OCI-M2 (cell line): ENCODE measurements around the gene ILF2.
"Not testable (repeated sequence)": the region's sequence is repeated elsewhere in the genome, so short reads cannot be mapped to it uniquely, and the experiment has no call there.

Source experiments
- DNase-seq: peaks from one replicate; lab custom pipeline; 2025; ENCODE audit not compliant: unreplicated experiment; lab: John Stamatoyannopoulos, UW

Gene ILF2

DNA sequence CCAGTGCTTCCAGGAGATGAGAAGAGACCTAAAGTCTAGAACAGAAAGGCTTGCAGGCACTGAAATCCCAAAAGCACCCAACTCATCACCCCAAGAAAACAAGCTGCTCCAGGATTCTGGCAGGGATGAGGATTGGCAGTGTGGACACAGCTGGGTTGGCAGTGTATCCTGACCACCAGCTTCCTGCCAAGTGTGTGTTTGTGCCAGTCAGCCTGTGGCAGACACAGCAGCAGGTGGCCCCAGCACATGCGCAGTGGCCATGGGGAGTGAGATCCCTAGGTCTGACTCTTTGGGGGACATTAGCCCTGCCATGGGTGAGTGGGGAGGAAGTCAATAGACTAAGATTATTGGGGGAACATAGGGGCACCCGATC lies 20.9 kb downstream of the ILF2 start:
- no peak for DNase-seq

DNA sequence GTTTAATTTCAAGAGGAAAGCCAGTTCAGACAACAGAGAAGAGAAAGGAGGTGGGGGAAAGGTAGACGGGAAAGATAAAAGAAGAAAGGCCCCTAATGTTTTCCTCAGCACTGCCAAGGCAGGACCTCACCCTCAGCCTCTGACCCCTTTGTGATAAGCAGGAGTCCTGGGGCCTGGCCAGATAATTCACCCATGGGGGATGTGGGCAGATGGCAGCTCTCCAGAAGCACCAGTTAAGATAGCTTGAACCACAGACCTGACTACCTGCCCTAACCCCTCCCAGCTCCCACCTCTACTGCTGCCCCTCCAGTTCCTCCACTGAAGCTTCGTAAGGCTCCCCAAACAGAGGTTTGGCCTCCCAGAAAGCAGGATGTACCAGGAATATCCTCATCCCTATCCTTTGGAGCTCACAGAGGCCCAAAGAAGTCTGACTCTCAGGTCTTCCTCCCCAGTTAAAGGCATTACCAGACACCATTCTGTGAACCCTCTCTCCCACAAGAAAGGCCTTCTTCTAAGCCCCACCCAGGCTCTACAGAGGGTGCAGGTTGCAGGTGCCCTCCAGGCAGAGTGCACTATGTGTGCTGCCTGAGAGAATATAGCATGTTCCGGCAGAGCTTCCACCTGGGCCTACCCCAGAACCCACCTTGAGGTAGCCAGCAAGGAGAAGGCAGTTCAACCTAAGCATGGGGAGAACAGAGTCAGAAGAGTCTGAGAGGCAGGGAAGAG lies 21.5 kb downstream of the ILF2 start:
- DNase-seq, result no peak

DNA sequence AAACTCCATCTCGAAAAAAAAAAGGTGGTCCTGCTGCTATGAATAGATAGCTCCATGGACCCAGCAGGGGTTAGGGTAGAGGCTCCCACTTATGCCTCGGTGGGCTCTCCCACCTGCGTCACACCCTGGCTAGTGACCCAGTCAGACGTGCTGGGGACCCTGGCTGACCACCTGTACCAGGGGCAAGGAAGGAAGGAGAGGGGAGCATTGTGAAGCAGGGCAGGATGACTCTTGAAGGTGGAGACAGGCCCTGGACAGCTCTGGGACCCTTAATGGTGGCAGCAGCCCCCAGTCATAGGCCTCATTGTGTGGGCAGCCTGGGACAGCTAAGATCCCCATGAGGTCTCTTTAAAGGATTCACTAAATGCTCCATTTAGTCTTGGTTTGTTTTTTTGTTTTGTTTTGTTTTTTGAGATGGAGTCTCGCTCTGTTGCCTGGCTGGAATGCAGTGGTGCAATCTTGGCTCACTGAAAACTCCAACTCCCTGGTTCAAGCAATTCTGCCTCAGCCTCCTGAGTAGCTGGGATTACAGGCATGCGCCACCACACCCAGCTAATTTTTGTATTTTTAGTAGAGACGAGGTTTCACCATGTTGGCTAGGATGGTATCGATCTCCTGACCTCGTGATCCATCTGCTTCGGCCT lies 22.7 kb downstream of the ILF2 start:
- DNase-seq, result no peak

DNA sequence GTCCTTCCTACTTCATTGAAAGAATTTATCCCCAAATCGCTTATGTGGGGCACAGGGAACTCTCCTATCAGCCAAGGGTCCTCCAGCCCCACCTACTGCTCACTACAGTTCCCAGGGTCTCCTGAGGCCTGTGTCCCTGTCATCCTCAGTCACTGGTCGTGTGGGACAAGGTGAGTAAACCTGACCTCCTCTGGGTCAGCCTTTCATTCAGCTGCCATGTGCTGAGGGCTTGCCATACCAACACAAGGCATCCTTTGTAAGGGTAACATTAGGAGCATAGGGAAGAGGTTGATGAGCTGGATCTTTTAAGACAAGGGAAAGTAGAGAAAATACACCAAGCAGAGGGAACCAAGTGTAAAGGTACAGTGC lies 23.5 kb downstream of the ILF2 start:
- DNase-seq, result no peak

DNA sequence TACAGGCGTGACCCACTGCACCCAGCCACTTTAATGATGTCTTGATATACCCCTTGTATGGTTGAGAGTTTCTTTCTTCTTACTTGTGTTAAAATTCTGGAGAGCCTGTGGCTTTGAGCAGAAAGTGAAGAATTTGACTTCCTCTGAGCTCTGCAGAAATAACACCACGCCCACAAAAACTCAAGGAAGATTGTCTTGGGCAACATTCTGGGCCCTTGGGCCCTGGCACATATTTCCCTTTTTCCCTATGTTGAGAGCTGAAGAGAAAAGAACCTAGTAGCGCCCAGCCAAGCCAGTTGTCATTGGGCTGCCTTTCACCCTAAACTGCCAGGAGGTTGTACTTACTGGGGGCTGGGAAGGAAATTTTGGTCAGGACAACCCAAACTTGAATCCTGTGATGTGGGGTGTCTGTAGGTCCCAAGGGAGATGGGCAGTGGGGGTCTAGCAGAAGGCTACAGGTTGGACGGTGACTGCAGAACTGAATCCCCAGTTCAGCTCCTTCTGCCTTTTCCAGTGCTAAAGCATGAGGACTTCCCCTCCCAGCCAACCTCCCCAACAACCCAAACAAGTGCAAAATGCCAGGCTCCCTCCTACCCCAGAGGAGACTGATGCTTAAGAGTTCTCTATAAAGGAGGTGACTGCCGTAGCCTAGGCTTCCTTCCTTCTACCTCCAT lies 24.0 kb downstream of the ILF2 start:
- no peak for DNase-seq

DNA sequence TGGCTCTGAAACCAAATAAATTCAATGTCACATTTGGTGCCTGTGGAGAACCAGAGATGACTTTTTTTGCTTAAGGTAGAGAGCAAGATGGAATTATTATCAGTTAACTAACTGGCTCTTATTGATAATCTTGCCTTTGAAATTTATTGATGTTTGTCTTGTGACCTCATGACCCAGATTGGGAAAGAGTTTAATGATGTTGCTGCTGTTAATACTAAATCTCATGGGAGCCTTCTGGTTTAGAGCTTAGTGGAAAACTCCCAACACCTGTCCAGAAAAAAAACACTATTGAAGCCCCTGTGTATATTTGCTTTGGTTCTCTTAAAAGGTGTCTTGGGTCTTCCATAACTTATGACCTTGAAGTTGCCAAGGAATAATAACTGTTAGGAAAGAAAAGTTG lies 27.0 kb downstream of the ILF2 start:
- no peak for DNase-seq

DNA sequence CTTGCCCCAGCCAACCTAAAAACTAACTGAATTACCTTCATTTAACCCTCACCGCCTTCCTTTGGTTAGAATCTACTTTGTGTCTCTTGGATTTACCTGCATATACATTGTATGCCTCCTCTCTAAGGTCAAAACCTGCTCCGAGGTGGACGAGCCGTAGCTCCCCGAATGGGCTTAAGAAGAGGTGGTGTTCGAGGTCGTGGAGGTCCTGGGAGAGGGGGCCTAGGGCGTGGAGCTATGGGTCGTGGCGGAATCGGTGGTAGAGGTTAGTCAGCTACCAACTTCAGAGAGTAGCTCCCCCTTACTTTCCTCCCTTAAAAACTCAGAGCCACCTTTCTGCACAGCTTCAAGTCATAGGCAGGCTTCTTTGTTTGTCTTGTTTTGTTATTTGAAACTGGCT lies 27.7 kb downstream of the ILF2 start:
- DNase-seq, result no peak

DNA sequence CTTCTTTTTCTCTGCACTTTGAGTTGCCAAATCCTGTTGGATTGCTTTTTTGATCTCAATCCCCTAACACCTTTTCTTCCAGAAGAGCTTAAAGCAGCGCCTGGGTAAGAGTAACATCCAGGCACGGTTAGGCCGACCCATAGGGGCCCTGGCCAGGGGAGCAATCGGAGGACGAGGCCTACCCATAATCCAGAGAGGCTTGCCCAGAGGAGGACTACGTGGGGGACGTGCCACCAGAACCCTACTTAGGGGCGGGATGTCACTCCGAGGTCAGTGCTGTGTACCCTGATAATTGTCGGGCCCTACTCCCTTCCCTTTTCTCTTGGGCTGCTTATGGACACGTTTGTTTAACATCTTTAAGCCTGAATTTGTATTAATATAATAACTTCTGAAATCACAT lies 28.6 kb downstream of the ILF2 start:
- DNase-seq, result no peak

DNA sequence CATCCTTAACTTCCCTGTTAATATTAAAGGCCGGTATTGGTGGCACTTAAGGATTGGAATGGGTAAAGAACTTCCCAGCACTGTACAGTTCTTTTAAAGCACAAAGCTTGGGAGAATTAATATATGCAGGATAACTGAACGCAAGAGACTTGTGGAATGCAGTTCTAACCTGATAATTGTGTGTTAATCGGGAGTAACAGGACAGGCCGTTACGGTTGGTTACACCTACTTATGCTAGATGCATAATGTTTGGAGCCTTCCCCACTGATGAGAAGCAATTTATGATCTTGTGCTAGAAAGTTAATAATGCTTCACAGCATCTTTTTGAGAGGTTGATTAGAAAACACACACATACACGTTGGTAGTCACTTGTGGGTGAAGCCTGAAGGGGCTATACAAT lies 29.9 kb downstream of the ILF2 start:
- DNase-seq, result no peak

DNA sequence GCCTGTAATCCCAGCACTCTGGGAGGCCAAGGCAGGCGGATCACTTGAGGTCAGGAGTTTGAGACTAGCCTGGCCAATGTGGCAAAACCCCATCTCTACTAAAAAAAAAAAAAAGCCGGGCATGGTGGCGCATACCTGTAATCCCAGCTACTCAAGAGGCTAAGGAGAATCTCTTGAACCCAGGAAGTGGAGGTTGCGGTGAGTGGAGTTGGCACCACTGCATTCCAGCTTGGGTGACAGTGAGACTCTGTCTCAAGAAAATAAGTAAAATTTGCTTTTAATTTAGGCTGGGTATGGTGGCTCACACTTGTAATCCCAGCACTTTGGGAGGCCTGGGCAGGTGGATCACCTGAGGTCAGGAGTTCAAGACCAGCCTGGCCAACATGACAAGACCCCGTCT lies 30.6 kb downstream of the ILF2 start:
- not testable (repeated sequence) for DNase-seq

DNA sequence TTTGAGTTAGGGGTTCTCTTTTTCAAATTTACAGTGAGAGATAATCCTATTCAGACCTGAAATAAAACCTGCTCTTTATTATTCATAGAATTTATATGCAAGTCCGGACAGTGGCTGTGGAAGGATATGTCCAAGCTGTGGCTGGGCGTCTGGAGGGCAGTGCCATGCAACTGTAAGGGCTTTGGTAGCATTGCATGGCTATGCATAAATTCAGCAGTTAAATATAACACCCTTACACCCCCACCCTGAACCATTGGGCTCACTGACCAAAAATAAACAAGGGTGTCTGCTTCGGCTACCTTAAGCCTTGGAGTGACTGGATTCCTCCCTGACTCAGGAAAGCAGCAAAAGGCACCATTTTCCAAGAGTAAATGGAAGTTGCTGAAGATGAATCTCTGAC lies 31.5 kb downstream of the ILF2 start:
- no peak for DNase-seq

DNA sequence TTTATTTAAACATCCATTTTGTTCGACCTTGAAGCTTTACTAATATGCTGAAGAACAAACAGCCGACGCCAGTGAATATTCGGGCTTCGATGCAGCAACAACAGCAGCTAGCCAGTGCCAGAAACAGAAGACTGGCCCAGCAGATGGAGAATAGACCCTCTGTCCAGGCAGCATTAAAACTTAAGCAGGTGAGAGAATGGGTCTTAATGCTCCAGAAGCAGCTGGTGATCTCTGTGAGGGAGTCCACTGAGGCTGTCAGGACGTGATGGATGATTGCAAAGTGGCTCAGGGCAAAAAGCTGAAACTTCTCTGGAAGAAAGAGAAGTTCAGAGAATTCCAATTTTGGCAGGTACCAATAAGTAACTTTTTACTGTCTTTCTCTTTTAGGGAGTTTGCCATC lies 32.5 kb downstream of the ILF2 start:
- DNase-seq, result no peak

DNA sequence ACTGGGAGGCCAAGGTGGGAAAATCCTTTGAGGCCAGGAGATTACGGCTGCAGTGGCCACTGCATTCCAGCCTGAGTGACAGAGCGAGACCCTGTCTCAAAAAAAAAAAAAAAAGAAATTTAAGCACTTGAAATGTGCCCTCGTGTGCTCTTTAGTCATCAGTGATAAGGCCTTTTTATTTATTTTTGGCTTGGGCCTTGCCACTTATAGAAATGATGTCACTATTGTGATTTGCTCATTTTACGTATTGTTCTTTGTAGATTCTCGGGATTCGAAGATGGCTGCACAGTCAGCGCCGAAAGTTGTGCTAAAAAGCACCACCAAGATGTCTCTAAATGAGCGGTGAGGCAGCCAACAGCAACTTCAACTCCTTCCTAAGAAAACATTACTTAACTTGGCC lies 34.5 kb downstream of the ILF2 start:
- DNase-seq, result no peak

DNA sequence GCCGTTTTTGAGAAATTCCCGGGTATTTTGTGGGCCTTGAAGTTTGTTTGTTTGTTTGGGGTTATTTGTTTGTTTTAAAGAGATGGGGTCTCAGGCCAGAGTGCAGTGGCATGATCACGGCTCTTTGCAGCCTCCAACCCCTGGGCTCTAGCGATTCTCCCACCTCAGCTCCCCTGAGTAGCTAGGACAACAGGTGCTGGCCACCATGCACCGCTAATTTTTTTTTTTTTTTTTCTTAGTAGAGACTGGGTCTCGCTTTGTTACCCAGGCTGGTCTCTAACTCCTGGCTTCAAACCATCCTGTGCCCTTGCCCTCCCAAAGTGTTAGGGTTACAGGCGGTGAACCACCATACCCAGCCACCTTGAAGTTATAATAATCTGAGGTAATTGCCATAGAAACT lies 34.9 kb downstream of the ILF2 start:
- DNase-seq, result no peak

DNA sequence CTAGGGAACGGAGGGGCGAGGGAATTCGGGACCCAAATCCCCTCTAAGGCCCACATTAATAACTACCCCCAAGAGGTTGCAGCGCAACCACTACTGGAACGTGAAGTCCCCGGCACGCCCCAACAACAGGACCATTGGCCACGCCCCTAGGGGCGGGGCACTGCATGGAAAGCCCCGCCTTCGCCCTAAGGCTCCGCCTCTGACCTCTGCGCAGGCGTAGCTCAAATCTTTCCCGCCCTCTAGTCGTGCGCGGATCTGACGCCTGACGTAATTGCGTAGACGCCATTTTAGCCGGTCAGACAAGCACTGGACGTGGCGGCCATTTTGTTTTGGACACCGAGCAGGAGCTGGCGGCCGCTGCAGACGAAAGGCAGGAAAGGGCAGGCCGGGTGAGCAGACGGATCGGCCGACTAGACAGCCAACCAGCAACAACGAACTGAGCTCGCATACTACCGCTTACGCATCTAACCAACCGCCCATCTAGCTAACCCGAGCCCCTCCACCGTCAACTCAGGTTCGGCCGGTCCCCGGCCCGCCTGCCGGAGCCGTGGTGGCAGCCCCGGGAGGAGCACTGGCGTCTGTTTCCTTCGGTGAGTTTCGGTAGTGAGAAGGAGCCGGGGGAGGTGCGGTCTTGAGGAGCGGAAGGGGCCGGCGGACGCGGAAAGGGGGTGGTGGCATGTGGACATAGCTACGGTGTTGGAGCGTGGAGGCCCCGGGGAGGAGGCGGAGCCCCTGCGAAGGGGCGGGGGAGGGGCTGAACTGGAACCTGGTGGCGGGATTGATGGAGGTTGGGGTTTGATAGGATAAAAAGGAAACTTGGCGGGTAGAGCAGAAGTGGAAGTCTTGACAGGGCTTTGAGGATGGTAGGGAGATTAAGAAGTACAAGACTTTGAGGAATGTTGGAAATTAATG lies 36.8 kb downstream of the ILF2 start, which contains the start of gene CHTOP:
Gene CHTOP (plus strand): TSS at position 313 of the 912 bp plus-strand sequence. CDS start 2,523 bp downstream, outside the sequence.
- peak; percentile 91 for DNase-seq

DNA sequence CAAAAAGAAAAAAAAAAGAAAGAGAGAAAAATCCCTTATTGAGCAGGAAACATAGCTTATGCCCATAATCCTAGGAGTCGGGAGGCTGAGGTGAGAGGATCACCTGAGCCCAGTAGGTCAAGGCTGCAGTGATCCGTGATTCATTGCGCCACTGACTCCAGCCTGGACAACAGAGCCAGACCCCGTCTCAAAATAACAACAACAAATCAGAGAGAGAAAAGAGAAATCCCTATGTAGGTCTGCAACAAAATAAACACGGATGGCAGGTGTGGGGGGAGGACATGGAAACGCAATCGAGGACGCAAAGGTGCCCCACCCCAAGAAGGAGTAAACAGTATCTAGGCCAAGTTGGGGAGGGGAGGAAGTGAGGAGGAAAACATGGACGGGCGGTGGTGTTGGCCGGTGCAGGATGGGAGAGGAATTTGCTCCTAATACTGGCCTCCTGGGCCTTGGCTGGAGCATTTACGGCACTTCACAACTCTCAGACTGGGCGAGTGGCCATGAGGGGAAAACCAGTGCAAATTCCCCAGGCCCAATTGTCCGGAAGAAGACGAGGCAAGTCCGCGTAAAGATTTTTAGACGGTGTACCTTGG lies 37.5 kb downstream of the ILF2 start:
- no peak for DNase-seq

DNA sequence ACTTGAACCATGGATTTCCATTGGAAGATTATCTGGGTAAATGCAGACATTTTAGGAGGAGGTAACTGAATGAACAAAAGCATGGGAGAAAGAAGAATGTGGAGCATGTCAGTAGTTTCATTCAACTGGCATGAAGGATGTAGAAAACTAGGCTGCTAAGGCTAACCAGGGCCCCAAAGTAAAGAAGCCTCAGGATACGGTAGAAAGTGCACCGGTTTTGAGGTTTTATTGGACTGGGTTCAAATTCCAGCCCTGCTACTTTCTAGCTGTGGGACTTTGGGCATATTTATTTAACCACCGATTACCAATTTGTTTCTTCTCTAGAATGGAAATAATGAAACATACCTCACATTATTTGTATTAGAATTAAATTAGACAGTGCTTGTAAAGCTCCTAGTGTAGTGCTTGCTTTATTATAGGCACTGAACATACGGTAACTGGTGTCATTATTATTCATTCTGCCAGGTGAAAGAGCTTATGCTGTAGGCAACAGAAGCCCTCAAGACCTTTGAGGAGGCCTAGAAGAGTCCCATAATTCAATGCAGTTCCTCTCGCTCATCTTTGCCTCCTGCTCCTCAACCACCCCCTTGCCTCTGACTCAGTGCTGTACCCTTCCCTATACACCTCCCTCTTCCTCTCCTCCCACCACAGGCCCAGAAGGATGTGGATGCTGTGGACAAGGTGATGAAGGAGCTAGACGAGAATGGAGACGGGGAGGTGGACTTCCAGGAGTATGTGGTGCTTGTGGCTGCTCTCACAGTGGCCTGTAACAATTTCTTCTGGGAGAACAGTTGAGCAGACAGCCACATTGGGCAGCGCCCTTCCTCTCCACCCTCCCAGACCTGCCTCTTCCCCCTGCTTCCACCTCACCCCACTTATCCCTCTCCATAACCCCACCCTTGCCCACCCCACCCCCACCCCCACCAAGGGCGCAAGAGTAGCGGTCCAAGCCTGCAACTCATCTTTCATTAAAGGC lies 39.5 kb downstream of the ILF2 start:
- DNase-seq, result no peak

DNA sequence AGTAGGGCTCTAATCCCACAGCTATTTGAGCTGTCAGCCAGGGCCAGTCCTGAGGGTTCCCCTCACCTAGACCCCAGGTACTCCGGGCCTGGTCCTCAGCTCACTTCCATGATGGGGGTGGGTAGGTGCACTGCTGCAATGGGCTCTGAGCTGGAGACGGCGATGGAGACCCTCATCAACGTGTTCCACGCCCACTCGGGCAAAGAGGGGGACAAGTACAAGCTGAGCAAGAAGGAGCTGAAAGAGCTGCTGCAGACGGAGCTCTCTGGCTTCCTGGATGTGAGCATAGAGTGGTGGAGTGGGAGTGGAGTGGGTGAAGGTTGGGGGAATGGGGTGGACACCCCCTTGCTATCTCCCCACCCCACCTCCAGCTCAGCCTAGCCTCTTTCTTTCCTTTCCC lies 40.4 kb downstream of the ILF2 start:
- no peak for DNase-seq

DNA sequence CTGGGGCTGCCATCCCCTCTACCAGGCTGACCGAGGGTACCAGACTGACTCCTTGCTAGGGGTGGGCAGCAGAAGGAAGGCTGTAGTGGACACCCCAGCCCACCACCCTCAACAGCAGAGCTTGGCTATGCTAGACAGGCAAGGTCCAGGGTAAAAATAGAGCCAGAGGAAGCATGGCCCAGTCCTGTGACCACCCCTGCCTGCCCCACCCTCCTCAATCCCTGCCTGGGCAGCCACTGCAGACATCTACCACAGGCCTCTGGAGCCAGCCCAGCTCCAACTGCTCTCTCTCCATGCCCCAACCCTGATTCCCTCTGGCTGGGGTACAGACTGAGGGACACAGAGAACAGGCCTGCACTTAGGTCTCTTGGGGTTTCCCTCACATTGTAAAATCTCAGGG lies 40.8 kb downstream of the ILF2 start:
- DNase-seq, result no peak

DNA sequence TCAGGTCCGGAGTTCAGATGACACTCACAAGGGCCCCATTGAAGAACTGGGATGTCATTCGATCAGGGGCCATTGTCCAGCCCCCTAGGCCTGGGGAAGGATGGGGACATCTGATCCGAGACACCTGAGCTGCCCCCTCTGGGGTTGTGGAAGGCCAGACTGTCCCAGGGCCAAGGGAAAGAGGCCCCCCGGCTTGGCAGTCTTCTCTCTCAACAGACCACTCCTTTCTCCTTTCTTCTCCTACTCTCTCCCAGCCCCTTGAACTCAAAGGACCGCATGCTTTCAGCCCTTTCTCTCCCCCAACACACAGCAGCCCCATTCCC lies 41.5 kb downstream of the ILF2 start:
- DNase-seq, result no peak
